Fibroblast of peridontal ligament (primary cell): ENCODE results near the gene LRP2.
"Not testable (repeated sequence)": the region's sequence is repeated elsewhere in the genome, so short reads cannot be mapped to it uniquely, and the experiment has no call there.

Source experiments
- DNase-seq: peaks from one replicate; pipeline ENCODE4 v3.0.0-alpha.2; 2010; ENCODE audit errors: extremely low read depth

Gene LRP2

DNA sequence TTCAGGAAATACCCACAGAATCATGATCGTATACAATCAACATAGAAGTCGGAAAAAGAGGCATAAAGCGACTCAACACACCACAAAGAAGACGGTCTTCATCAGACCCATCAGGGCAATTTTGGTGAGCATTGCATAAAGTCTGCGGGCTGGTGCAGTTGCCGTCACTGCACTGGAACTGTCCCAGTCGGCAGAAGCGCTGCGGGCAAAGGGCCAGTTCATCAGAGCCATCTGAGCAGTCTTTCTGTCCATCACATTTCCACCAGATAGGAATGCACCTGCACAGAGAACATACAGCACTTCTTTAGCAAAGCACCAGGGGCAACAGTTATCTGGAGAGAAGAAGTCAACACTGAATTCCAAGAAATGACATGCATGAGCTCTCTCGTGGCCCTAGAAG lies 187.2 kb downstream of the LRP2 start:
- no peak for DNase-seq

GRCh38 chr2:169173876-169174275 lies 188.5 kb downstream of the LRP2 start:
- no peak for DNase-seq

DNA sequence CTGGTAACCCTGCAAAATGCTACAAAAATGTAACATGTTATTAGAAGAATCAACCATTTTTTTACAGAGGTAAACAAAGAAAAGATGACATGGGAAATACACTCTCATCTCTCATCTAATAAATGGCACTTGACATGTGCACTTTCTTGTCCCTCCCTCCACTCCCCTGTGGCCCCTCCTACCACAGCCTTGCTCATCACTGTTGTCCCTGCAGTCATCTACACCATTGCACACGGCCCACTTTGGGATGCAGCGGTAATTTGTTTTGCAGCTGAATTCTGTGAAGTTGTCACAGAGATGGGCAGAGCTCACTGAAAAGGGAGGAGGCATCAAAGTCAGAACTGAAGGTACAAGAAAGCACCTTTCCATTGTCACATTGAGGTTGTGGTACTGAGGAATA lies 189.4 kb downstream of the LRP2 start:
- DNase-seq = no peak

- no peak for DNase-seq
These were observed 190.1 kb downstream of the LRP2 start for GRCh38 chr2:169172151-169172735.

- DNase-seq = no peak
These were observed 196.5 kb downstream of the LRP2 start for GRCh38 chr2:169165791-169166190.

GRCh38 chr2:169164311-169164710 lies 198.0 kb downstream of the LRP2 start:
- no peak for DNase-seq

DNA sequence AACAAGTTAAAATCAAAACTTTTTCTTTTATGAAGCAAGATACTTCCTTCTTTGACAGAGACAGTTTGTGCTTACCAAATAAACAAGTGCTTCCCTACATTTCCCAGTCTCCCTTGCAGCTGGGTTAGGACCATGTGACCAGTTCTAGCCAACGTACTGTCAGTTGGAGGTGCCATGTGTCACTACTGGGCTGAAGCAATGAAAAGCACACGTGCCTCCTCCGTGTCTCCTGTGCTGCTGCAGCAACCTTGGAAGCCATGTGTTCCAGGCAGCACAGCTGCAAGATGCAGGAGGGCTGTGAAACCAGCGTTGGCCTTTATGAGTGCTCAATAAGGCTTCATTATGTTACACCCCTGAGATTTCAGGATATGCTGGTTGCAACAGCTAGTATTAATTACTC lies 199.7 kb downstream of the LRP2 start:
- no peak for DNase-seq

DNA sequence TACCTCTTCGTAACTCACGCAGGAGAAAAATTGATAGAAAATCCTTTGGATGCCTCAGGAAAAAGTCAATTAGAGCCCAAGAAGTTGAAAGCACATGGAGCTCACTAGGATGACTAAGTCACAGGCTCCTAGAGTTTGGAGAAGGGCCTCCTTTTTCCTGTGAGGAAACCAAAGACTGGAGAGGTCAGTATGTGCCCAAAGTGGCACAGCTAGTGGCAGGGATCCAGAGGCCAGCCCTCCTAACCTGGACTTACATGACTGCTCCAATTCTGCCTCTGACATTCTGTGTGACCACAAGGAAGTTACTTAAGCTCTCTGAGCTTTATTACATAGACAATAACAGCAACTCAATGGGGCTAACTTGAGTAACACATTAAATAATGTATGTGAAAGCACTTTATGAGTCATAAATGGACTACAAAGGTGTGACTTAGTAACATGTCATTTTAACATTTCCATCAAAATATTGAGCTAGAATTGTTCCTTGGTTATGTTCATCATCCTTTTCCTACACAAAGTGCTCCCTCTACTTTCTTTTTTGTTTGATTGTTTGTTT lies 201.3 kb downstream of the LRP2 start:
- no peak for DNase-seq

DNA sequence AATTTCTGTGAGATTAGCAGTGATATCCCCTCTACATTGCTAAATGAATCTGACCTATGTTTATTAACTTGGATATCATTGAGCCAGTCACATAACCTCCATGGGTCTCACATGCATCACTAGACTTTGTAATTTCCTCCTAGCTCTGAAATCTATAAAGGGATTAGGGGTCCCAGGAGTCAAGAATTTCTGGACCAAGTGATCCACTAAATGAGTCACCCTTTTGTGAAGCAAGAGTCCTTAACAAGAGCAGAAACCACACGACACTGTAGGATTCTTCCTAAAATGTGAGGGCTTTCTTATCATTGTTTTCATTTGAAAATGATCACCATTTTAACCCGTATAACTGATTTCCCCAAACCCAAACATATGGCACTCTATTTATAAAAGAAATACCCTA lies 202.6 kb downstream of the LRP2 start:
- no peak for DNase-seq

GRCh38 chr2:169158874-169159273 lies 203.5 kb downstream of the LRP2 start:
- no peak for DNase-seq

DNA sequence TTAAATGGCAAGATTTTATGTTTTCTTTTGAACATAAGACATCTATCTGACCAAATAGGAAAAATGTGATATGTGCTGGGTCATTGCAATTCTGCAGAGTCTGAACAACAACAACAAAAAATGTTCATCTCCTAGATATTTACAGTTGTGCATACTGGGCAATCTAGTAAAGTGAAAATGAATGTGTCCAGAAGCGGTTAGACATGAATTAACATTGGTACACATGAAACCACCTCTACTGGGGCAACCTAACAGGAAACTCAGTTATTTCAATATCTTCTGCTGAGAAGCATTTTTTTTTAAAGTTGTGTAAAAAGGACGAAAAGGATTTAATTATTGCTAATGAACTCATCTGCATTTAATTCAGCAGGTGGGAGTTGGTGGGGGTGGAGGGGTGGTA lies 216.1 kb downstream of the LRP2 start:
- no peak for DNase-seq

- DNase-seq = no peak
These were observed 218.3 kb downstream of the LRP2 start for GRCh38 chr2:169143998-169144397.

DNA sequence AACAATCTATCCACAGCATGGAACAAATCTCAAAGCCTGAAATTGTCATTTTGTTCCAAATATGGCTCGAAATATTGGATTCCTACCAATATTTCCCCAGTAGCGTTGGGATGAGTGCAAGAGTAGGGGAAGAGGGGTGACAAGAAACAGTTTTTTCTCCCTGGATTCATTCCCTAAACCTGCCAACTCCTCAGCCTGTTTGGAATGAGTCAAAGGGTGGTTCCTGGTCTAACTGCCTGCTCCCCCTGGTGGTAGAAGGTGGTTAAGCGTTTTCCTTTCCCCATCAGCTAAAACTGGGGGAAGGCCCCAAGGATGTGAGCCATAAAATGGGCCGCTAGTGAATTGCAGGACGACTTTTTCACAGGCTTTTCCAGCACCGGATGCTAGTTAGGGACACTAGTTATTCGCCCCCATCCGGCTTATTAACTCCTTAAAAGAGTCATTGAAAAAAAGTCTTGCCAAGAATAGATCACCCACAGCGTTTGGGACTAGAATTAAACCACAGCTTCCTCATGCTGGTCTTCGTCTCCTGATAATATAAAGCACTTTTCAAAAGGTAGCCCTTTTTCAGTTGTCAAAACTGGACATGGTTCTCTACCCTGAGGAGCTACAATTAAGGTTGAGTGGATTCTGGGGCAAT lies 220.5 kb downstream of the LRP2 start:
- DNase-seq = peak; percentile 56

- DNase-seq = no peak
These were observed 222.2 kb downstream of the LRP2 start for GRCh38 chr2:169139993-169140767.

GRCh38 chr2:169139145-169139544 lies 223.2 kb downstream of the LRP2 start:
- no peak for DNase-seq

GRCh38 chr2:169137924-169138323 lies 224.4 kb downstream of the LRP2 start:
- no peak for DNase-seq

DNA sequence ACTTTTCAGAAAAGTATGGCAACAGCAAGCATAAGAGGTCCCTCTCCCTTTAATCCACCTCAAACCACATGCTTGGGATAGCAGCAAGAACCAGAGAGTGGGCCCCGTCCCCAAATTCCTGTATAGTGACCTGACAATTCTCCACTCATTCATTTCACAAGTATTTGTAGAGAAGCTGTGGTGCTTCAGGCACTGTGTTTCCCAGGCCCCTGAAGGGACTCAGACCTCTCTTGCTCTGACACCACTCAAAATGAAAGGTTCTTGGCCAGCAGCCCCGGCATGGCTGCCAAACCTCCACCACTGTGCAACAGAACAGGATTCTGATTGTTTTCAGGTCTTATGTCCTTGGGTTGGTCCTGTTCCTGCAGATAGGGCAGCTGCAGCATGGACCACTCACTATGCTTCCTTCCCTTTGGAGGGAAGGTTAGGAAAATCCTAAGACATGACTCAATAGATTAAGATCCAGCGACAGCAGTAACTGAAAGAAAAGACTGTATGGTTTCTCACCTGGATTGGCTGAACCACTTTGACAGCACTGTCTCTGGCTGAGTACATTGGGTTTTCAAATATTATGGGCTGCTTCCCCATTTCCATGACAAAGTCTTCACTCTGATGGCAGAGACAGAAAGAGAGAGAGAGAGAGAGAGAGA lies 225.3 kb downstream of the LRP2 start:
- no peak for DNase-seq

DNA sequence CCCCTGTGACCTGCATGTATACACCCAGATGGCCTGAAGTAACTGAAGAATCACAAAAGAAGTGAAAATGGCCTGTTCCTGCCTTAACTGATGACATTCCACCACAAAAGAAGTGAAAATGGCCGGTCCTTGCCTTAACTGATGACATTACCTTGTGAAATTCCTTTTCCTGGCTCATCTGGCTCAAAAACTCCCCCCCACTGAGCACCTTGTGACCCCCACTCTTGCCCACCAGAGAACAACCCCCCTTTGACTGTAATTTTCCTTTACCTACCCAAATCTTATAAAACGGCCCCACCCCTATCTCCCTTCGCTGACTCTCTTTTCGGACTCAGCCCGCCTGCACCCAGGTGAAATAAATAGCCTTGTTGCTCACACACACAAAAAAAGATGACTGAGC lies 225.9 kb downstream of the LRP2 start:
- DNase-seq = not testable (repeated sequence)

DNA sequence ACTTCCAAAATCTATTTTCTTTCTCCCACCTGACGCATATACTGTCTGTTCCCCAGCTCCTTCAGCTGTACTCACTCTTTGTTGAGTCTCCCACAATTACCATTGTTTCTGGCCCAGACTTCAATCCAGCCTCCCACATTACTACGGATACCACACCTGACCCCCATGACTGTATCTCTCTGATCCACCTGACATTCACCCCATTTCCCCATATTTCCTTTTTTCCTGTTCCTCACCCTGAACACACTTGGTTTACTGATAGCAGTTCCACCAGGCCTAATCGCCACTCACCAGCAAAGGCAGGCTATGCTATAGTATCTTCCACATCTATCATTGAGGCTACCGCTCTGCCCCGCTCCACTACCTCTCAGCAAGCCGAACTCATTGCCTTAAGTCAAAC lies 228.1 kb downstream of the LRP2 start:
- DNase-seq = not testable (repeated sequence)

DNA sequence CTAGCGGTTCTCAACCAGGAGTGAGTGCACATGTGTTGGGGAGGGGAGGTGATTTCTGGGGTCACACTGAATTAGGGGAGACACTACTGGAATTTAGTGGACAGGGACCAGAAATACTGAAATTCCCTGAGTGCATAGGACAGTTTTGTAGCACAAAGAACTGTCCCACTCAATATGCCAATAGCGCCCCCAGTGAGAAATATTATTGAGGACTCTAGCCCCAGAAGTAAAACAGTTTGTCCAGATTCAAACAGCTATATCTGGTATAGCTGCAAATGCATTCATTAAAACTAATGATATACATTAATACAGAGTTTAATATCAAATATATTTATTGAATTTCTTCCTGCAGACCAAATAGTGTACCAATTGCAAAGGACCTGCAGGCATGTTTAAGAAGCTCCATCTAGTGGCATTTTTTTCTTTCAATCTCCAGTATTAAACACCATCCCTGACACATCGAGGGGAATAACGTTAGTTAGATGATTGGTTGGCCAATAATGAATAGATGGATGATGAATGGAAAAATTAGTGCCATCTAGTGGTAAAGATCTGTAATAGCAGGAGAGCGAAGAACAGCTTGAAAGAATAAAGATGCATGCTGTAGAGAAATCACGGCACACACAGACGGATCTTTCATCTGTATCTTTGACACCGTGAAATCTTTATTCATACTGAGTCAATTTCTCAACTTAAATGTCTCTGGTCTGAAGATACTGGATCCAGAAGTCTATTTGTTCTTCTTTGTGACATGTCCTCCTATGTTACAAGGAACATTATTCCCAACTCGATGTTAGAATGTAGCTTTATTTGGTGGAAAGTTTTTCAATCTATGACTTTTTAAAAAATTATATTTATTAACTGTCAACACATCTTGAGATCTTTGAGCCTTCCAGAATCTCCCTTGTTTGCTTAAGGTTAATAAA lies 230.5 kb downstream of the LRP2 start:
- peak; percentile 70 for DNase-seq

DNA sequence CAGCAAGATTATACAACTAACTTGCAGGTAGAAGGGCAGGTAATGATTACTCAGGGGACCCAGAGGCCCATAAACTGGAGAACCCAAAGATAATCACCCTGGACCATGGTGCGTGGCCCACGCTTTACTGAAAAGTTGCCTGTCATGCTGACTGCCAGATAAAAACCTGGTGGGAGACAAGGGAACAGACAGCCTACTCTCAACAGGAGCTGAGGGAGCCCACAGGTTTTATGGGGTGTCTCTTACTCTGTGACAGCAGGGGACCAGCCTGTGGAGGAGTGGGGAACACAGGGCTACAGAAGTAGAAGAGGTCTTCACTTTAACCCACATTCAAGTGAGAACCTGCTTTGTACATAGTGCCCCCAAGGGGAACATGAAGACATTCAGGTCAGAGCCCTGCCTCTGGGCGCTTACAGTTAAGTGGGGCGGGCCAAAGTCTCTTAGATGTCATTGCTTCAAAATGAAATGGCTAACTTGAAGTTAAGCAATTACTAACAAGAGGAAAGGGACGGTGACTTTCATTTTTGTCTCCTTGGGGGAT lies 232.6 kb downstream of the LRP2 start:
- DNase-seq = no peak
